Lung (tissue), 12 donors: ENCODE results near the gene CIDEA. TPM values are rescaled to one million over a fixed set of nuclear protein-coding genes. Genes with fewer than 3 reads are reported as not detected.
"Not testable (repeated sequence)": the region's sequence is repeated elsewhere in the genome, so short reads cannot be mapped to it uniquely, and the experiment has no call there.

Source experiments
- ATAC-seq: fragments of 200-7000 bp; cut with Tn5 transposase; one replicate; pipeline ENCODE4 v1.9.1; 2020; ENCODE audit warnings: moderate number of reproducible peaks; ENCODE audit not compliant: insufficient read depth, low FRiP score
- DNase-seq, 3 donors: peaks; one replicate each; pipeline ENCODE4 v3.0.0-alpha.2; 2013 to 2017
- H3K27ac ChIP-seq, 2 donors: one replicate each; pipeline ENCODE4 v1.5.1; 2013; ENCODE audit warnings: mild to moderate bottlenecking in 2 of 2, moderate library complexity in 2 of 2, control low read depth in 1 of 2, inconsistent platforms in 1 of 2, low read depth in 1 of 2, low read length in 1 of 2
- H3K27me3 ChIP-seq, 3 donors: one replicate each; pipeline ENCODE4 v1.5.1; 2013; ENCODE audit warnings: low read length in 2 of 3; ENCODE audit not compliant: control insufficient read depth in 3 of 3, insufficient read depth in 3 of 3
- H3K36me3 ChIP-seq, 4 donors: one replicate each; pipeline ENCODE4 v1.5.1; 2013; ENCODE audit warnings: low read length in 4 of 4, mild to moderate bottlenecking in 1 of 4, moderate library complexity in 1 of 4; ENCODE audit not compliant: control insufficient read depth in 4 of 4, insufficient read depth in 4 of 4
- H3K4me1 ChIP-seq, 5 donors: one replicate each; pipeline ENCODE4 v1.5.1; 2013; ENCODE audit warnings: low read length in 5 of 5, mild to moderate bottlenecking in 2 of 5, moderate library complexity in 1 of 5; ENCODE audit not compliant: control insufficient read depth in 5 of 5, insufficient read depth in 5 of 5
- H3K4me3 ChIP-seq: one replicate; pipeline ENCODE4 v1.5.1; 2013; ENCODE audit warnings: mild to moderate bottlenecking, control low read depth, moderate library complexity
- H3K9ac ChIP-seq, 2 donors: one replicate each; pipeline ENCODE4 v1.5.1; 2013; ENCODE audit warnings: low read length in 2 of 2, control low read depth in 1 of 2; ENCODE audit not compliant: insufficient read depth in 1 of 2
- H3K9me3 ChIP-seq, 4 donors: one replicate each; pipeline ENCODE4 v1.5.1; 2013; ENCODE audit warnings: low read length in 3 of 4, mild to moderate bottlenecking in 1 of 4, moderate library complexity in 1 of 4; ENCODE audit not compliant: control insufficient read depth in 4 of 4, insufficient read depth in 3 of 4
- WGBS, 2 donors: extraction: QIAGEN DNeasy Blood & Tissue Kit; methylation state at CpG; one replicate each; pipeline ENCODE4 v1.1.7; 2013; 5-methylcytosine and 5-hydroxymethylcytosine counted together
- polyA plus RNA-seq, 2 donors: library from polyadenylated mRNA; stranded (reverse); fragments of 200-250 nt; gene quantifications; one replicate each; pipeline ENCODE4 v1.2.1, GENCODE V29; 2013
- total RNA-seq, 2 donors: library from RNA; depleted of rRNA in 1 of 2; stranded (reverse); fragments of >200 nt in 1 of 2; gene quantifications; one replicate each; pipeline ENCODE4 v1.2.1, GENCODE V29; 2014 to 2021
- TF ChIP-seq, protein P1 (sequence below): IDR thresholded peaks from 2 replicates; pipeline ENCODE4 v1.5.1; 2012; ENCODE audit warnings: mild to moderate bottlenecking; ENCODE audit errors: control extremely low read depth, extremely low read depth
- donor health status: control.
- donor health status: control.
- donor health status: Bipolar disorder and iron deficiency.
- donor health status: healthy.
- donor health status: DM: yes; HTN: yes; CAD: no.

CIDEA gene
- total and polyA plus RNA-seq, 4 donors, result 1.2 TPM; not detected in 3

GRCh38 chr18:12238826-12239225, 15.3 kb upstream of the CIDEA start:
- peaks cover 0 to 8% (median 0%) of the 10 kb centered on the region in 3 donors for H3K27me3 ChIP-seq
- 34 to 45% methylated on average over 3 of the region's 3 CpGs for WGBS, 2 donors
- no peak overlapping the region for H3K27ac ChIP-seq
- no peaks in the 10 kb centered on the region for H3K36me3 ChIP-seq
- no peaks in the 10 kb centered on the region for H3K4me1 ChIP-seq
- H3K9ac ChIP-seq, result no peak overlapping the region
- peaks cover 0 to 2% (median 0%) of the 10 kb centered on the region in 4 donors for H3K9me3 ChIP-seq
- ATAC-seq, result no peak
- DNase-seq, result no peak
- TF ChIP-seq, protein P1, sequence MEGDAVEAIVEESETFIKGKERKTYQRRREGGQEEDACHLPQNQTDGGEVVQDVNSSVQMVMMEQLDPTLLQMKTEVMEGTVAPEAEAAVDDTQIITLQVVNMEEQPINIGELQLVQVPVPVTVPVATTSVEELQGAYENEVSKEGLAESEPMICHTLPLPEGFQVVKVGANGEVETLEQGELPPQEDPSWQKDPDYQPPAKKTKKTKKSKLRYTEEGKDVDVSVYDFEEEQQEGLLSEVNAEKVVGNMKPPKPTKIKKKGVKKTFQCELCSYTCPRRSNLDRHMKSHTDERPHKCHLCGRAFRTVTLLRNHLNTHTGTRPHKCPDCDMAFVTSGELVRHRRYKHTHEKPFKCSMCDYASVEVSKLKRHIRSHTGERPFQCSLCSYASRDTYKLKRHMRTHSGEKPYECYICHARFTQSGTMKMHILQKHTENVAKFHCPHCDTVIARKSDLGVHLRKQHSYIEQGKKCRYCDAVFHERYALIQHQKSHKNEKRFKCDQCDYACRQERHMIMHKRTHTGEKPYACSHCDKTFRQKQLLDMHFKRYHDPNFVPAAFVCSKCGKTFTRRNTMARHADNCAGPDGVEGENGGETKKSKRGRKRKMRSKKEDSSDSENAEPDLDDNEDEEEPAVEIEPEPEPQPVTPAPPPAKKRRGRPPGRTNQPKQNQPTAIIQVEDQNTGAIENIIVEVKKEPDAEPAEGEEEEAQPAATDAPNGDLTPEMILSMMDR, result no peak
- no peak overlapping the region for H3K4me3 ChIP-seq

GRCh38 chr18:12239431-12239830, 14.7 kb upstream of the CIDEA start:
- no peaks in the 10 kb centered on the region for H3K4me1 ChIP-seq
- peaks cover 0 to 2% (median 0%) of the 10 kb centered on the region in 4 donors for H3K9me3 ChIP-seq
- TF ChIP-seq, protein P1, result no peak
- no peak overlapping the region for H3K4me3 ChIP-seq
- ATAC-seq (no peak), DNase-seq (no peak)
- 84 to 87% methylated on average over 6 of the region's 6 CpGs for WGBS, 2 donors
- H3K9ac ChIP-seq, result no peak overlapping the region
- H3K27ac ChIP-seq, result no peak overlapping the region
- H3K36me3 ChIP-seq, result no peaks in the 10 kb centered on the region
- H3K27me3 ChIP-seq, result peaks cover 0 to 8% (median 0%) of the 10 kb centered on the region in 3 donors

- Histone ChIP-seq H3K9ac (no peak overlapping the region), H3K27ac (no peak overlapping the region), H3K9me3 (no peaks in the 10 kb centered on the region), H3K27me3 (peaks cover 0 to 19% (median 13%) of the 10 kb centered on the region in 3 donors), H3K4me3 (no peak overlapping the region), H3K36me3 (no peaks in the 10 kb centered on the region), H3K4me1 (no peaks in the 10 kb centered on the region)
- 94 to 95% methylated on average over 21 of the region's 21 CpGs for WGBS, 2 donors
- TF ChIP-seq, protein P1, result no peak
- no peak for DNase-seq
- no peak for ATAC-seq
Observed at GRCh38 chr18:12242658-12243260, 11.4 kb upstream of the CIDEA start.

DNA sequence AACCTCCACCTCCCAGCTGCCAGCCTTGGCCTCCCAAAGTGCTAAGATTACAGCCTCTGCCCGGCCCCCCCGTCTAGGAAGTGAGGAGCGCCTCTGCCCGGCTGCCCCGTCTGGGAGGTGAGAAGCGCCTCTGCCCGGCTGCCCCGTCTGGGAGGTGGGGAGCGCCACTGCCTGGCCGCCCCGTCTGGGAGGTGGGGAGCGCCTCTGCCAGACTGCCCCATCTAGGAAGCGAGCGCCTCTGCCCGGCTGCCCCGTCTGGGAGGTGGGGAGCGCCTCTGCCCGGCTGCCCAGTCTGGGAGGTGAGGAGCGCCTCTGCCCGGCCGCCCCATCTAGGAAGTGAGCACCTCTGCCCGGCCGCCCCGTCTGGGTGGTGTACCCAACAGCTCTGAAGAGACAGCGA, 10.9 kb upstream of the CIDEA start:
- not testable (repeated sequence) for H3K27ac ChIP-seq, H3K4me1 ChIP-seq, H3K9me3 ChIP-seq, H3K4me3 ChIP-seq, H3K9ac ChIP-seq, DNase-seq, ATAC-seq, H3K36me3 ChIP-seq
- WGBS, 2 donors, result 93 to 96% methylated on average over 25 of the region's 25 CpGs
- peaks cover 0 to 20% (median 13%) of the 10 kb centered on the region in 3 donors for H3K27me3 ChIP-seq
